OCI-LY1 (cell line): ENCODE data around the gene ANKS6.

Experiments
- H2AFZ ChIP-seq: fragments of 200-600 bp; sonication (generic), shearing (Covaris generic); 2 replicates; pipeline ENCODE4 v1.6.0; 2014; ENCODE audit warnings: antibody characterized with exemption, mild to moderate bottlenecking, low read length
- H3F3A ChIP-seq: fragments of 200-600 bp; sonication (generic), shearing (Covaris generic); 2 replicates; pipeline ENCODE4 v1.6.0; 2014; ENCODE audit warnings: mild to moderate bottlenecking, antibody characterized with exemption, low read length, moderate library complexity; ENCODE audit not compliant: insufficient read depth
- H3K27ac ChIP-seq: fragments of 200-600 bp; sonication (generic); 2 replicates; pipeline ENCODE4 v1.5.1; 2014; ENCODE audit warnings: low read length, mixed run types, mild to moderate bottlenecking, low read depth; ENCODE audit not compliant: poor library complexity, severe bottlenecking
- H3K27me3 ChIP-seq: fragments of 200-600 bp; sonication (generic); 2 replicates; pipeline ENCODE4 v1.6.0; 2014; ENCODE audit warnings: antibody characterized with exemption, mild to moderate bottlenecking, low read length, moderate library complexity; ENCODE audit not compliant: insufficient read depth
- H3K36me3 ChIP-seq: fragments of 200-600 bp; sonication (generic); 2 replicates; pipeline ENCODE4 v1.6.1; 2014; ENCODE audit warnings: mild to moderate bottlenecking, antibody characterized with exemption, low read length, moderate library complexity, mixed read lengths; ENCODE audit not compliant: insufficient read depth
- H3K4me1 ChIP-seq: fragments of 200-600 bp; sonication (generic); 2 replicates; pipeline ENCODE4 v1.5.1; 2014; ENCODE audit warnings: mild to moderate bottlenecking, low read length, moderate library complexity; ENCODE audit not compliant: insufficient read depth, severe bottlenecking
- H3K4me2 ChIP-seq: fragments of 200-600 bp; sonication (generic), shearing (Covaris generic); 2 replicates; pipeline ENCODE4 v1.6.1; 2014; ENCODE audit warnings: low read length
- H3K4me3 ChIP-seq: fragments of 200-600 bp; sonication (generic); 2 replicates; pipeline ENCODE4 v1.5.1; 2014; ENCODE audit warnings: low read length, low read depth, mild to moderate bottlenecking, mixed read lengths; ENCODE audit not compliant: poor library complexity, severe bottlenecking
- H3K79me2 ChIP-seq: fragments of 200-600 bp; shearing (Covaris generic); 2 replicates; pipeline ENCODE4 v1.6.1; 2016; ENCODE audit warnings: mixed run types, low read length, mixed read lengths; ENCODE audit not compliant: insufficient read depth
- H3K9ac ChIP-seq: fragments of 200-600 bp; sonication (generic), shearing (Covaris generic); 2 replicates; pipeline ENCODE4 v1.6.1; 2014; ENCODE audit warnings: mild to moderate bottlenecking, low read length, mixed read lengths
- H3K9me2 ChIP-seq: fragments of 200-600 bp; sonication (generic), shearing (Covaris generic); 2 replicates; pipeline ENCODE4 v1.6.1; 2014; ENCODE audit warnings: low read depth, mild to moderate bottlenecking, low read length, mixed read lengths
- H3K9me3 ChIP-seq: fragments of 200-600 bp; shearing (Covaris generic); 2 replicates; pipeline ENCODE4 v1.6.1; 2014; ENCODE audit warnings: low read length, mixed read lengths
- H4K20me1 ChIP-seq: fragments of 200-600 bp; sonication (generic), shearing (Covaris generic); 2 replicates; pipeline ENCODE4 v1.6.0; 2016; ENCODE audit warnings: mild to moderate bottlenecking, low read length; ENCODE audit not compliant: insufficient read depth
- CTCF ChIP-seq: fragments of 200-600 bp; sonication (generic), shearing (Covaris generic); IDR thresholded peaks from 2 replicates; pipeline ENCODE4 v1.5.1; 2017; ENCODE audit warnings: mild to moderate bottlenecking, antibody characterized with exemption, low read length, moderate library complexity, mixed read lengths
- EZH2 ChIP-seq: fragments of 200-600 bp; sonication (generic), shearing (Covaris generic); IDR thresholded peaks from 2 replicates; pipeline ENCODE4 v1.8.0; 2017; ENCODE audit warnings: borderline replicate concordance, mixed run types, mild to moderate bottlenecking, antibody characterized with exemption, low read length, moderate library complexity, mixed read lengths

The ANKS6 gene

GRCh38 chr9:98793031-98793430 is 3.3 kb downstream of the ANKS6 start:
- Histone ChIP-seq H3K27me3 (no peaks in the 10 kb centered on the region; the same call in 1 of the 2 replicates), H3K27ac (no peak overlapping the region), H4K20me1 (no peaks in the 10 kb centered on the region), H3K9me3 (no peaks in the 10 kb centered on the region), H3K36me3 (peaks cover 20% of the 10 kb centered on the region), H3K9ac (no peak overlapping the region), H3F3A (no peaks in the 10 kb centered on the region), H3K4me1 (peaks cover 19% of the 10 kb centered on the region), H3K79me2 (no peaks in the 10 kb centered on the region), H3K4me2 (no peak overlapping the region), H3K4me3 (no peak overlapping the region), H3K9me2 (no peaks in the 10 kb centered on the region), H2AFZ (no peak overlapping the region)
- TF ChIP-seq EZH2 (no peak), CTCF (no peak)

GRCh38 chr9:98791608-98792490 is 4.5 kb downstream of the ANKS6 start:
- Histone ChIP-seq H3K27ac (no peak overlapping the region), H4K20me1 (no peaks in the 10 kb centered on the region), H3K4me1 (peaks cover 19% of the 10 kb centered on the region)

GRCh38 chr9:98790842-98791607 is 5.3 kb downstream of the ANKS6 start:
- TF ChIP-seq EZH2 (no peak), CTCF (peak; percentile 94)
- H3K9ac ChIP-seq = no peak overlapping the region

More at GRCh38 chr9:98791608-98792490, 4.5 kb downstream of the ANKS6 start:
- TF ChIP-seq CTCF (no peak), EZH2 (no peak)
- Histone ChIP-seq H3K4me3 (no peak overlapping the region), H3F3A (no peaks in the 10 kb centered on the region), H3K9ac (no peak overlapping the region), H3K79me2 (no peaks in the 10 kb centered on the region), H3K4me2 (no peak overlapping the region), H2AFZ (no peak overlapping the region), H3K9me2 (no peaks in the 10 kb centered on the region), H3K36me3 (peaks cover 20% of the 10 kb centered on the region; the same call in 1 of the 2 replicates), H3K9me3 (no peaks in the 10 kb centered on the region), H3K27me3 (no peaks in the 10 kb centered on the region)

More at GRCh38 chr9:98790842-98791607, 5.3 kb downstream of the ANKS6 start:
- Histone ChIP-seq H4K20me1 (no peaks in the 10 kb centered on the region), H2AFZ (no peak overlapping the region), H3K9me3 (no peaks in the 10 kb centered on the region), H3K79me2 (no peaks in the 10 kb centered on the region), H3F3A (no peaks in the 10 kb centered on the region), H3K4me2 (no peak overlapping the region), H3K9me2 (no peaks in the 10 kb centered on the region), H3K4me1 (peaks cover 19% of the 10 kb centered on the region), H3K27ac (no peak overlapping the region), H3K27me3 (no peaks in the 10 kb centered on the region), H3K4me3 (no peak overlapping the region), H3K36me3 (peaks cover 20% of the 10 kb centered on the region; the same call in 1 of the 2 replicates)
